Measurements from ENCODE around the gene YAF2.
A peak's percentile ranks its signal among the peaks of the same experiment; 100 is the strongest.

YAF2 gene

GRCh38 chr12:42140901-42141300 lies 97.1 kb downstream of the YAF2 start:
- no peaks in the 10 kb centered on the region for H3K27me3 ChIP-seq (ENCODE audit: insufficient read depth, poor library complexity, severe bottlenecking)
- H3K27ac ChIP-seq (ENCODE audit: poor library complexity, severe bottlenecking), result no peak overlapping the region
- TF ChIP-seq CTCF (IDR thresholded peaks at IDR 0.05; ENCODE audit: poor library complexity, severe bottlenecking), result no peak
- no peaks in the 10 kb centered on the region for H3K9me3 ChIP-seq (ENCODE audit: severe bottlenecking)
- H3K4me1 ChIP-seq (ENCODE audit: insufficient read depth, poor library complexity, severe bottlenecking), result peaks cover 7% of the 10 kb centered on the region
- no peak overlapping the region for H3K4me3 ChIP-seq (ENCODE audit: severe bottlenecking)
- no peaks in the 10 kb centered on the region for H3K36me3 ChIP-seq (ENCODE audit: low read depth)
- ATAC-seq (ENCODE audit: low read depth) (0 out of 3 replicates have a peak, but pooled peaks have one; percentile 8), DNase-seq (ENCODE audit: low spot score) (no peak)

- ATAC-seq (ENCODE audit: low read depth) (peak; percentile 87), DNase-seq (ENCODE audit: low spot score) (no peak)
Observed at GRCh38 chr12:42135259-42135814, 102.7 kb downstream of the YAF2 start.

DNA sequence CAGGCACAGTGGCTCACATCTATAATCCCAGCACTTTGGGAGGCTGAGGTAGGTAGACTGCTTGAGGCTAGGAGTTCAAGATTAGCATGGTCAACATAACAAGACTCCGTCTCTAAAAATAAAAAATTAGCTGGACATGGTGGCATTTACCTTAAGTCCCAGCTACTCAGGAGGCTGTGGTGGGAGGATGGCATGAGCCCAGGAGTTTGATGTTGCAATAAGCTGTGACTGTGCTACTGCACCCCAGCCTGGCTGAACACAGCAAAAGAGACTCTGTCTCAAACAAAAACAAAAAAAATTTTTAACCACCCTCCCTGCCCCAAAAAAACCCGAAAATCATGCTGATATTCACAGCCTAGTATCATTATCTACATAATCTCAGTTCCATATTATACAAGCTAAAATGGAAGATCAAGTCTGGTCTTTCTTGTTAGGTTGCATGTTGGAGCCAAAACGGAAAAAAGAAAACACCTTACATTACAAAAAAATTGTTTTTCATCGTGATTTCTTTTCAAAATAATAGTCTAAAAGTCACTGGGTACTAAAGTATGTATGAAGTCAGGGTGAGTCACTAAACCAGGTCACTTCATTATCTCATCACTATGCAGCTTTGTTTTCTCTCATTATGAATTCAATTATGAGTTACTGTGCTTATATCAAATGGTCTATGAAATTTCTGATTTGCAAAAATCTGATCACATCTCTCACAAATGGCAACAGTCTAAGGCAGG lies 107.2 kb downstream of the YAF2 start:
- peak; percentile 56 for ATAC-seq (ENCODE audit: low read depth)
- no peak for TF ChIP-seq CTCF (IDR thresholded peaks at IDR 0.05; ENCODE audit: poor library complexity, severe bottlenecking)
- Histone ChIP-seq H3K27ac (ENCODE audit: poor library complexity, severe bottlenecking) (peak overlapping the region; percentile 56), H3K4me1 (ENCODE audit: insufficient read depth, poor library complexity, severe bottlenecking) (peaks cover 38% of the 10 kb centered on the region), H3K27me3 (ENCODE audit: insufficient read depth, poor library complexity, severe bottlenecking) (no peaks in the 10 kb centered on the region), H3K4me3 (ENCODE audit: severe bottlenecking) (peak overlapping the region; percentile 5), H3K36me3 (ENCODE audit: low read depth) (no peaks in the 10 kb centered on the region), H3K9me3 (ENCODE audit: severe bottlenecking) (no peaks in the 10 kb centered on the region)
- DNase-seq (ENCODE audit: low spot score), result no peak

More at GRCh38 chr12:42135259-42135814, 102.7 kb downstream of the YAF2 start:
- TF ChIP-seq CTCF (IDR thresholded peaks at IDR 0.05; ENCODE audit: poor library complexity, severe bottlenecking), result no peak
- Histone ChIP-seq H3K36me3 (ENCODE audit: low read depth) (no peaks in the 10 kb centered on the region), H3K9me3 (ENCODE audit: severe bottlenecking) (no peaks in the 10 kb centered on the region), H3K27me3 (ENCODE audit: insufficient read depth, poor library complexity, severe bottlenecking) (no peaks in the 10 kb centered on the region), H3K4me1 (ENCODE audit: insufficient read depth, poor library complexity, severe bottlenecking) (peaks cover 24% of the 10 kb centered on the region), H3K27ac (ENCODE audit: poor library complexity, severe bottlenecking) (peak overlapping the region; percentile 41), H3K4me3 (ENCODE audit: severe bottlenecking) (no peak overlapping the region)

GRCh38 chr12:42129595-42130204 lies 108.3 kb downstream of the YAF2 start:
- TF ChIP-seq CTCF (IDR thresholded peaks at IDR 0.05; ENCODE audit: poor library complexity, severe bottlenecking), result peak; percentile 92
- no peaks in the 10 kb centered on the region for H3K36me3 ChIP-seq (ENCODE audit: low read depth)
- no peak overlapping the region for H3K4me3 ChIP-seq (ENCODE audit: severe bottlenecking)
- no peaks in the 10 kb centered on the region for H3K27me3 ChIP-seq (ENCODE audit: insufficient read depth, poor library complexity, severe bottlenecking)
- no peaks in the 10 kb centered on the region for H3K9me3 ChIP-seq (ENCODE audit: severe bottlenecking)
- DNase-seq (ENCODE audit: low spot score), result no peak
- H3K27ac ChIP-seq (ENCODE audit: poor library complexity, severe bottlenecking), result no peak overlapping the region
- peaks cover 29% of the 10 kb centered on the region for H3K4me1 ChIP-seq (ENCODE audit: insufficient read depth, poor library complexity, severe bottlenecking)
- peak; percentile 79 for ATAC-seq (ENCODE audit: low read depth)

All from RWPE2 (cell line).